Stimulated activated memory B cell treated with anti-CD40 and anti-IgM and Interleukin-4, amounts not matched to agents 10 μg/mL and 1 μg/mL and 100 μg/mL, for 72 hours (primary cell): ENCODE measurements around the gene CROCC.
A peak's percentile ranks its signal among the peaks of the same experiment; 100 is the strongest.
"Not testable (repeated sequence)": the region's sequence is repeated elsewhere in the genome, so short reads cannot be mapped to it uniquely, and the experiment has no call there.

Experiments
- ATAC-seq: fragments of 150-1000 bp; cut with Tn5 transposase; 2 replicates; pipeline ENCODE4 v1.10.0; 2021
- H3K27ac Mint-ChIP-seq: one replicate; pipeline ENCODE4 v1.8.0; 2022; ENCODE audit warnings: mild to moderate bottlenecking, mixed read lengths
- H3K27me3 Mint-ChIP-seq: one replicate; pipeline ENCODE4 v1.8.0; 2022; ENCODE audit warnings: mixed read lengths
- H3K36me3 Mint-ChIP-seq: one replicate; pipeline ENCODE4 v1.8.0; 2022; ENCODE audit warnings: mixed read lengths
- H3K4me1 Mint-ChIP-seq: one replicate; pipeline ENCODE4 v1.8.0; 2022; ENCODE audit warnings: mixed read lengths
- H3K4me3 Mint-ChIP-seq: one replicate; pipeline ENCODE4 v1.8.0; 2022; ENCODE audit warnings: mild to moderate bottlenecking, moderate library complexity, mixed read lengths
- H3K9me3 Mint-ChIP-seq: one replicate; pipeline ENCODE4 v1.8.0; 2022; ENCODE audit warnings: mixed read lengths

The CROCC gene

GRCh38 chr1:16961297-16962133, 39.8 kb downstream of the CROCC start:
- no peak for ATAC-seq
- H3K27me3 Mint-ChIP-seq = no peaks in the 10 kb centered on the region
- H3K4me3 Mint-ChIP-seq = peak overlapping the region; percentile 70
- peak overlapping the region; percentile 19 for H3K27ac Mint-ChIP-seq
- peaks cover 18% of the 10 kb centered on the region for H3K36me3 Mint-ChIP-seq
- H3K4me1 Mint-ChIP-seq = peaks cover 22% of the 10 kb centered on the region
- H3K9me3 Mint-ChIP-seq = no peaks in the 10 kb centered on the region

- not testable (repeated sequence) for H3K27ac Mint-ChIP-seq, H3K27me3 Mint-ChIP-seq, ATAC-seq, H3K4me3 Mint-ChIP-seq, H3K9me3 Mint-ChIP-seq
- Mint-ChIP-seq H3K36me3 (peaks cover 32% of the 10 kb centered on the region), H3K4me1 (peaks cover 22% of the 10 kb centered on the region)
Observed at GRCh38 chr1:16964169-16964568, 42.4 kb downstream of the CROCC start.

DNA sequence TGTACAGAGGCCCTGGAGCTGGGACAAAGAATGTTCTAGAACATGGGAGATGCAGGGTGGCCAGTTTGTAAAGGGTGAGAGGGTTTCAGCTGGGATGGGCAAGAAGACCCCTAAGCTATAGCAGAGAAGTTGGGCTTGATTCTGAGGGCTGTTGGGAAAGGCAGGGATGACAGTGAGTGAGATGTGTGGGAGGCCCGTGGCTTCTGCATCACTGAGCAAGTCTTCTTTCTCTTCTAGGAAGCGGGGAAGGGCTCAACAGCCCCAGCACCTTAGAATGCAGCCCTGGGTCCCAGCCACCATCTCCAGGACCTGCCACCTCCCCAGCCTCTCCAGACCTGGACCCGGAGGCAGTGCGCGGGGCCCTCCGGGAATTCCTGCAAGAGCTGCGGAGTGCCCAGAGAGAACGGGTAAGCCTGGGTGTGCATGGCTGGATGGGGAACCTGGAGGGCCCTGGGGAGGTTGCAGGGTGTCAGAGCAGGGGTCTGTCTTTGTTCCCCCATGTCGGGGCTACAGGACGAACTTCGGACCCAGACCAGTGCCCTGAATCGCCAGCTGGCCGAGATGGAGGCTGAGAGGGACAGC, 43.8 kb downstream of the CROCC start:
- H3K36me3 Mint-ChIP-seq = peaks cover 32% of the 10 kb centered on the region
- no peak for ATAC-seq
- H3K27me3 Mint-ChIP-seq = no peaks in the 10 kb centered on the region
- H3K9me3 Mint-ChIP-seq = no peaks in the 10 kb centered on the region
- H3K27ac Mint-ChIP-seq = no peak overlapping the region
- no peak overlapping the region for H3K4me3 Mint-ChIP-seq
- peaks cover 16% of the 10 kb centered on the region for H3K4me1 Mint-ChIP-seq

DNA sequence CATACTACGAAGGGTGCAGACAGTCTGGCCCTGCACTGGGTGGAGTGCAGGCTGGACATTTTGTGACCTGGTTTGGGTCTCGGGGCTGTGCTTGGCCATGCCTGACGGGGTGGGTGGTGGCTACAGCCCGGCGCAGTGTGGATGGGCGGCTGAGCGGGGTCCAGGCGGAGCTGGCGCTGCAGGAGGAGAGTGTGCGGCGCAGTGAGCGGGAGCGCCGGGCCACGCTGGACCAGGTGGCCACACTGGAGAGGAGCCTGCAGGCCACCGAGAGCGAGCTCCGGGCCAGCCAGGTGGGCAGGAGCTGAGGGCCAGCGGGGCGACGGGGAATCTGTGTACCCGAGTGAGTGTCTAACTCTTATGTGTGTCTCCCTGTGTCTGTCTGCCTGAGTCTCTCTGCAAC, 44.6 kb downstream of the CROCC start:
- ATAC-seq = no peak
- Mint-ChIP-seq H3K9me3 (no peaks in the 10 kb centered on the region), H3K36me3 (peaks cover 32% of the 10 kb centered on the region), H3K27me3 (no peaks in the 10 kb centered on the region), H3K4me3 (no peak overlapping the region), H3K4me1 (peaks cover 15% of the 10 kb centered on the region), H3K27ac (no peak overlapping the region)

DNA sequence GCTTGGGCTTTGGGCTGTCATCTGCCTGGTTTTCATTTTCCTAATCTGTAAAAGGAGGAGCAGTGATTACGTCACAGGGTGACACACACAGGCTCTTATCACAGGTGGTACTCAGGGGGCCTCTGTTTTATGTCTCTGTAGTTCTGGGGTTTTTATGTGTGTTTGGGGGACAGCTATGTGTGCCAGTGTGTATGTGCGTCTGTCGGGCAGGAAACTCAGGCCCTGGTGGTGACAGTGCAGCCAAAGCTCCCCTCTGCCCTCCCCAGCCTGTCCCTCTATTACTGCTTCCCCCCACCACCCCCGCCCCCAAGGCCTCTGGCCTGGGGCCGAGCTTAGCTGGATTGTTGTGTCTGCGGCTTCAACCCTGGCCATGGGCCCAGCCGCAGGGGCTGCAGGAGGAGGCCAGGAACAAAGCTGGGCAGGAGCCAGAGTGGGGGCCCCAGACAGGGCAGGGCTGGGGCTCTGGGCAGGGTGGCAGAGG, 45.4 kb downstream of the CROCC start:
- Mint-ChIP-seq H3K36me3 (peaks cover 32% of the 10 kb centered on the region), H3K27me3 (no peaks in the 10 kb centered on the region), H3K4me1 (peaks cover 7% of the 10 kb centered on the region), H3K27ac (no peak overlapping the region), H3K9me3 (no peaks in the 10 kb centered on the region), H3K4me3 (no peak overlapping the region)
- no peak for ATAC-seq

- Mint-ChIP-seq H3K4me3 (no peak overlapping the region), H3K4me1 (peaks cover 7% of the 10 kb centered on the region), H3K36me3 (peaks cover 32% of the 10 kb centered on the region), H3K27me3 (no peaks in the 10 kb centered on the region), H3K27ac (no peak overlapping the region), H3K9me3 (no peaks in the 10 kb centered on the region)
- no peak for ATAC-seq
Observed at GRCh38 chr1:16967962-16968361, 46.2 kb downstream of the CROCC start.

DNA sequence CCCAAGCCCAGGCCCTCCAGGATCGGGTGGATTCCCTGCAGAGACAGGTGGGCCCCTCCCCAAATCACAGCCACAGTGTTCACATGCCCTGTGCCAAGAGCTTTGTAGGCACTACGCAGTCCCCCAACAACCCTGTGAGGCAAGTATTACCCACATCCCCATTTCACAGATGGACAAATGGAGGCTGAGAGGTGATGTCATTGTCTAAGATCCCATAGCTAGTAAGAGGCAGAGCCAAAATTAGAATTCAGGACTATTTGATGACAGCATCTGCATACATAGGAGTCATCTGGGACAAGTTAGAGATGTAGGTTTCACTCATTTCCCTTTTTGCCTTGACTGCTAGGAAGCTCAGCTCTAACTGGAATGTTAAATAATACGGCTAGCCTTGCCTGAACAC, 46.6 kb downstream of the CROCC start:
- H3K27ac Mint-ChIP-seq = peak overlapping the region; percentile 32
- peaks cover 7% of the 10 kb centered on the region for H3K4me1 Mint-ChIP-seq
- ATAC-seq = no peak
- no peaks in the 10 kb centered on the region for H3K27me3 Mint-ChIP-seq
- H3K36me3 Mint-ChIP-seq = peaks cover 32% of the 10 kb centered on the region
- no peaks in the 10 kb centered on the region for H3K9me3 Mint-ChIP-seq
- H3K4me3 Mint-ChIP-seq = no peak overlapping the region

GRCh38 chr1:16969057-16969611, 47.4 kb downstream of the CROCC start:
- no peak for ATAC-seq
- no peaks in the 10 kb centered on the region for H3K27me3 Mint-ChIP-seq
- peak overlapping the region; percentile 32 for H3K27ac Mint-ChIP-seq
- no peaks in the 10 kb centered on the region for H3K9me3 Mint-ChIP-seq
- H3K36me3 Mint-ChIP-seq = peaks cover 32% of the 10 kb centered on the region
- peaks cover 7% of the 10 kb centered on the region for H3K4me1 Mint-ChIP-seq
- no peak overlapping the region for H3K4me3 Mint-ChIP-seq

DNA sequence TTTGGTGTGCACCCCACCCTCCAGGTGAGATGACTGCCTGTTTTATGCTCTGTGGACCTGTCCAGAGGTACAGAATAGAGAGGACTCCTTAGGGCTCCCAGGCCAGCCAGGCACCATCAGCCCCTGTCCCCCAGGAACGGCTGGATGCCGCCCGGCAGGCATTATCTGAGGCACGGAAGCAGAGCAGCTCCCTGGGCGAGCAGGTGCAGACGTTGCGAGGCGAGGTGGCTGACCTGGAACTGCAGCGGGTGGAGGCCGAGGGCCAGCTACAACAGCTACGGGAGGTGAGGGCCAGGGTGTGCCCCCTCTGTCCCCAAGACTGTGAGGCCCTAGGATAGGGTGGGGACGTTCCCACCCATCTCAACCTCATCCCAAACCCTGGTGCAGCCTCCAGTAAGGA, 47.9 kb downstream of the CROCC start:
- Mint-ChIP-seq H3K9me3 (no peaks in the 10 kb centered on the region), H3K27ac (no peak overlapping the region), H3K36me3 (peaks cover 32% of the 10 kb centered on the region), H3K4me3 (no peak overlapping the region), H3K4me1 (peaks cover 7% of the 10 kb centered on the region), H3K27me3 (no peaks in the 10 kb centered on the region)
- ATAC-seq = no peak

- Mint-ChIP-seq H3K4me1 (peaks cover 4% of the 10 kb centered on the region), H3K4me3 (no peak overlapping the region), H3K36me3 (peaks cover 26% of the 10 kb centered on the region), H3K27ac (no peak overlapping the region), H3K27me3 (no peaks in the 10 kb centered on the region), H3K9me3 (no peaks in the 10 kb centered on the region)
- ATAC-seq = no peak
Observed at GRCh38 chr1:16970132-16970910, 48.6 kb downstream of the CROCC start.

DNA sequence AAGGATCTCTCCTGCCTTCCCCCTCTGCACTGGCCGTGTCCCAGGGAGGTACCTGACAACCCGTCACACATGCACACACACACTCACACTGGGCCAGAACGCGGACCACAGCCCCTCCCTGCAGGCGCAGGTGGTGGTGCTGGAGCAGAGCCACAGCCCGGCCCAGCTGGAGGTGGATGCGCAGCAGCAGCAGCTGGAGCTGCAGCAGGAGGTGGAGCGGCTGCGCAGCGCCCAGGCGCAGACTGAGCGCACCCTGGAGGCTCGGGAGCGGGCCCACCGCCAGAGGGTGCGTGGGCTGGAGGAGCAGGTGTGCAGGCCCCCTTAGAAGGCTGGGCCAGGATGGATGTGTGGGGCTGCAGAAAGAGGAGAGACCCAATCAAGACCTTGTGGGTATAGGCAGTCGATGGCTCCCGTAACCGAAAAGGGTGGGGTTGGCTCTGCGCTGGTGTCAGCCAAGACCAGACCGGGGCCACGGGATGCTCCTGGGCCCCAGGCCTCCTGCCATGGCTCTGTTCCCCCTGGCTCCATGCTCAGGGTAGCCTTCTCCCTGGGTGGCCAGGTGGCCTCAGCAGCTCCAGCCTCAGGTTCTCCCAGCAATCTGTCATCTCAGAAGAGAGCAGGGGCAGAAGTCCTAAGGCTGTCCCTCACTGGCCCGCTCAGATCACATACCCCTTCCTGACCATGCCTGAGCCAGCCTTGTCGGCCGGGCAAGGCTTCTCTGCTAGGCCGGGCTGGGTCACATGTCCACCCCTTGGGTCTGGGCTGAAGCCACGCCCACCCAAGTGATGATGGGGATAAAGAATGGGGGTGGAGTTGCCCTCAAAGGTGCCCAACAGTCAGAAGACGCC, 49.8 kb downstream of the CROCC start:
- Mint-ChIP-seq H3K9me3 (no peaks in the 10 kb centered on the region), H3K27me3 (no peaks in the 10 kb centered on the region), H3K27ac (no peak overlapping the region), H3K36me3 (peaks cover 13% of the 10 kb centered on the region), H3K4me1 (no peaks in the 10 kb centered on the region), H3K4me3 (no peak overlapping the region)
- ATAC-seq = no peak

GRCh38 chr1:16972189-16972895, 50.6 kb downstream of the CROCC start:
- H3K9me3 Mint-ChIP-seq = no peaks in the 10 kb centered on the region
- H3K27ac Mint-ChIP-seq = no peak overlapping the region
- ATAC-seq = no peak
- H3K4me3 Mint-ChIP-seq = no peak overlapping the region
- no peaks in the 10 kb centered on the region for H3K27me3 Mint-ChIP-seq
- H3K36me3 Mint-ChIP-seq = peaks cover 7% of the 10 kb centered on the region
- H3K4me1 Mint-ChIP-seq = no peaks in the 10 kb centered on the region

- H3K36me3 Mint-ChIP-seq = peaks cover 7% of the 10 kb centered on the region
- H3K9me3 Mint-ChIP-seq = no peaks in the 10 kb centered on the region
- no peak for ATAC-seq
- no peak overlapping the region for H3K4me3 Mint-ChIP-seq
- no peak overlapping the region for H3K27ac Mint-ChIP-seq
- no peaks in the 10 kb centered on the region for H3K27me3 Mint-ChIP-seq
- no peaks in the 10 kb centered on the region for H3K4me1 Mint-ChIP-seq
Observed at GRCh38 chr1:16973215-16973614, 51.5 kb downstream of the CROCC start.

GRCh38 chr1:16975211-16975610, 53.5 kb downstream of the CROCC start:
- H3K4me1 Mint-ChIP-seq = no peaks in the 10 kb centered on the region
- no peaks in the 10 kb centered on the region for H3K36me3 Mint-ChIP-seq
- no peaks in the 10 kb centered on the region for H3K9me3 Mint-ChIP-seq
- ATAC-seq = no peak
- no peak overlapping the region for H3K27ac Mint-ChIP-seq
- no peak overlapping the region for H3K4me3 Mint-ChIP-seq
- peaks cover 11% of the 10 kb centered on the region for H3K27me3 Mint-ChIP-seq
